AG09309 (cell line): Measurements from ENCODE around the gene AMPH.
"Not testable (repeated sequence)": the region's sequence is repeated elsewhere in the genome, so short reads cannot be mapped to it uniquely, and the experiment has no call there.

Experiments
- DNase-seq: peaks from one replicate; pipeline ENCODE4 v3.0.0-alpha.2; 2010; ENCODE audit warnings: low read depth
- H3K4me3 ChIP-seq: 2 replicates; pipeline ENCODE4 v1.5.1; 2011; ENCODE audit warnings: mild to moderate bottlenecking, low read depth, low read length, moderate library complexity; ENCODE audit not compliant: control insufficient read depth
- TF ChIP-seq, protein P1 (sequence below): IDR thresholded peaks from 2 replicates; pipeline ENCODE4 v1.5.1; 2011; ENCODE audit warnings: mild to moderate bottlenecking, low read depth, low read length, inconsistent platforms; ENCODE audit not compliant: insufficient read depth, control insufficient read depth; ENCODE audit errors: missing control alignments

The AMPH gene

DNA sequence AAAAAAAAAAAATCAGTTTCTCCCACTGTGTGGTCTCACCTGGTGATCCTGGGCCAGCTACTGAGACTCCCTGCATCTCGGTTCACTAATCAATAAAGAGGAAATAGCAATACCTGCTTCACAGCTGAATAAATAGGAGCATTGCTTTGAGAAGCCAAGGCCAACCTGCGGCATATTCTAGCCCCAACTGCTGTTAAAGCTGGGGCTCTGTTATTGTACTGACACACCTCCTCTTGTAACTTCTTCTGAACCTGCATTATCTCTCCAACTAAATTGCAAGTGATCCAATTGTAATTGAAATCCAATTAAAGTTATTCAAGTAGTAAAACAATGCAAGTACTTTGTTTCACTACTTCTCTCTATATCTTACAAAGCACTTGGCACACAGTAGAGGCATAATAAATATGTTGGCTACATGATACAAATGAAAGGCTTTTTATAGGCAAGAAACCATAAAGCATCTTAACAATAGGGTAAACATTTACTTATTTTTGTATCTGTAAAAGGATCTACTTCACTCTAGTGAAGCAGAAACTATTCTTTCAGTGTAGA lies 38.4 kb downstream of the AMPH start:
- DNase-seq: no peak
- TF ChIP-seq, protein P1, sequence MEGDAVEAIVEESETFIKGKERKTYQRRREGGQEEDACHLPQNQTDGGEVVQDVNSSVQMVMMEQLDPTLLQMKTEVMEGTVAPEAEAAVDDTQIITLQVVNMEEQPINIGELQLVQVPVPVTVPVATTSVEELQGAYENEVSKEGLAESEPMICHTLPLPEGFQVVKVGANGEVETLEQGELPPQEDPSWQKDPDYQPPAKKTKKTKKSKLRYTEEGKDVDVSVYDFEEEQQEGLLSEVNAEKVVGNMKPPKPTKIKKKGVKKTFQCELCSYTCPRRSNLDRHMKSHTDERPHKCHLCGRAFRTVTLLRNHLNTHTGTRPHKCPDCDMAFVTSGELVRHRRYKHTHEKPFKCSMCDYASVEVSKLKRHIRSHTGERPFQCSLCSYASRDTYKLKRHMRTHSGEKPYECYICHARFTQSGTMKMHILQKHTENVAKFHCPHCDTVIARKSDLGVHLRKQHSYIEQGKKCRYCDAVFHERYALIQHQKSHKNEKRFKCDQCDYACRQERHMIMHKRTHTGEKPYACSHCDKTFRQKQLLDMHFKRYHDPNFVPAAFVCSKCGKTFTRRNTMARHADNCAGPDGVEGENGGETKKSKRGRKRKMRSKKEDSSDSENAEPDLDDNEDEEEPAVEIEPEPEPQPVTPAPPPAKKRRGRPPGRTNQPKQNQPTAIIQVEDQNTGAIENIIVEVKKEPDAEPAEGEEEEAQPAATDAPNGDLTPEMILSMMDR: no peak
- no peak overlapping the region for H3K4me3 ChIP-seq

DNA sequence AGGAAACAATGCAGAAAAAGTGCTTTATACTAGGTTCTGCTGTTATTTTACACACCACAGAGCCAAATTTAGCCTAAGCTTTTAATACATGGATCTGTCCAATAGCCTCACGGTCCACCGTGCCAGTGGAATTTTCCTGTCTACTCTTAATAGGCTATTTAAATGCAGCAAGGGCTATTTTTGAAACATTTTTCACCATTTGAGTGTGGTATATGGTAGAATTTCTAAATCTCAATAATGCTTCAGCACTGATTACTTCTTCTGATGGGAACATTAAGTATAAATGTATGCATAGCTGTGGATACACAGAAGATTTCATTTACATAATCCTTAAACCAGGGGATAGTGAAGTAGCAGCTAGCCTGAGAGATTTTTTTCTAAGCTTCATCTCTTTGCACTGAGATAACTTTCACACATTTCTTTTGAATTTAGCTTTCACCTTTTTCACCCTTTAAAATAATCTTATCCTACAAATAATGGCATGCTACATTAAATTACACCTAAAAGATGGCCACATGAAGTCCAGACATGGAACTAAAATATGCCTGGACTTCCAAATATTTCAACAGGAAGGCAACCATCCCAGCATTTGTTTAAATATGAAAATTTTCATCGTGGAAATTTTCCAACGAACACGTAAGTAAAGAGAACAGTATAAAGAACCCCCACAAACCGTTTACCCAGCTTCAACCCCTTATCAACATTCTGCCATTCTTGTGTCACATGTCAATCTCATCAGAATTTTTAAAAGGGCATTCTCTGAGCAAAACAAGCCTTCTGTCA lies 45.4 kb downstream of the AMPH start:
- TF ChIP-seq, protein P1: no peak
- no peak overlapping the region for H3K4me3 ChIP-seq
- DNase-seq: no peak

DNA sequence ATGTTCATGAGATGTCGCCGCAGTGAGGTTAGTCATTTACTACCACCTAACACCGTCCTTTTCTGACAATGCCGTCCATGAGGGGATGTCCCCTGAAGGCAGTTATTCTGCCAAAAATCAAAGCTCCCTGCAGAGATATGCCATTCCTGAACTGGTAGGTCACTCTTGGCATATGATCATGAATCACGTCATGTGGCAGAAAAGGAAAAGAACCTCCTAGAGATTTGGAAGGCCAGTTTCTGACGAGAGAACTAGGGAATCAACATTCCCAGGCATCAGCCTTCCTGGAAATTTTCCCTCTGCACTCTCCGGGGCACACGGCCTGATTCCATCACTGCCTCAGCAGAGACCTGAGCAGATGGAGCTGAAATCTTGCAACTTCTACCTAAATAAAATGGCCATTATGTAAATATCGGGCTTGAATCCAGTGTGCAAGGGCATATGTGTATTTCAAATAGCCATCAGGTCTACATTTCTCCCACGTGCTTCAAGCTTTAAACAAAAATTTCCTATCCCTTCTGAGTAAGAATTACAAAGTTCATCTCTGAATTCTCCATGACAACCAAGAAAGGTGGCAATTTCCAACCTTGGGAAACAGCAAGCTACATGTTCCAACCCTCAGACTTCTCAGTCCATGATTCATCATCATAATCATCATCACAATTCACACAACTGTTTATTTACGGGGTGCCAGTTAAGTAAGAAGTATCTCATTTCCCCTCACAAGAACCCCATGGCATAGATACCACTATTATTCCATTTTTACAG lies 46.5 kb downstream of the AMPH start:
- peak; percentile 46 for DNase-seq

DNA sequence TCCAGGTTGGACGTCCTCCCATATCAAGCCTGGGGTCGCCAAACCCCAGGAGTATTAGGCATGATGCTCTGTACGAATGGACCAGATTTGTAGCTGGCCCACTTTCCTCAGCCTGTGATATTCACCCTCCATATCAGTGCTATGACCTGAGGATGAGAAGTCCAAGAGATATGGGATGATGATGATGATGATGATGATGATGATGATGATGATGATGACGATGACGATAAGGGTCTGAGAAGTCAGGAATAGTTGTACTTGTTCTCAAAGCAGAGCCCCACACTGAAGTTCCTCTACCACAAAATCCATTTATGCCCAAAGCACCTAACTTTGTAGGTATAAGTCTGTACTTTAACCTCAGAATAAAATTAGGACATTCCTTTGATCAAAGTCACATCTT lies 50.7 kb downstream of the AMPH start:
- TF ChIP-seq, protein P1: no peak
- no peak for DNase-seq

More for the DNA sequence above, 46.5 kb downstream of the AMPH start:
- TF ChIP-seq, protein P1: no peak
- H3K4me3 ChIP-seq: no peak overlapping the region

DNA sequence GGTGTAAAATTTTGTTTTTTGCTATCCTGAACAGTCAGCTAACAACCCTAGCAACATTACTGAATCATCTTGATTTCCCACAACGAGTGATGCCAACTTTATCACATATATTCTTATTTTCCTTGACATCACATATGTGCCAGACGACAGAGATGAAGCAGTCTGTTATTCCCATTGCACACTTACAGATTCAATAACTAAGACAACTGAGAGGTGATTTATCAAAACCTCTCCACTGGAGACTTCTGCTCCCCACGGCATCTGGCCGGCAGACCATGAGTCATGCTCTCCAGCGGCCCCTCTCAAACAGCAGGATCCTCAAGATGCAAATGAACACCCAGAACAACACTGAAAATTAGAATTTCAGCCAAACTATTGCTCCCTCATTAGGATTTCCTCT lies 57.1 kb downstream of the AMPH start:
- TF ChIP-seq, protein P1: no peak
- DNase-seq: peak; percentile 3
- H3K4me3 ChIP-seq: no peak overlapping the region

More for the DNA sequence above, 50.7 kb downstream of the AMPH start:
- H3K4me3 ChIP-seq: no peak overlapping the region

DNA sequence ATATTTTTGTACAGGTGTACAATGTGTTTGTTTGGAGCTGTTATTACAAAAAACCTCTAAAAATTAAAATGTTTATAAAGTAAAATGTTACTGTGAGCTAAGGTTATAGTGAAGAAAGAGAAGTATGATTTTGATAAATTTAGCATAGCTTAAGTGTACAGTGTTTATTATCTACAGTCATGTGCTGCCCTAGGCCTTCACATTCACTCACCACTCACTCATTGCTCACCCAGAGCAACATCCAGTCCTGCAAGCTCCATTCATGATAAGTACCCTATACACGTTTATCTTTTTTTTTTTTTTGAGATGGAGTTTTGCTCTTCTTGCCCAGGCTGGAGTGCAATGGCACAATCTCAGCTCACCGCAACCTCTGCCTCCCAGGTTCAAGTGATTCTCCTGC lies 59.6 kb downstream of the AMPH start:
- not testable (repeated sequence) for H3K4me3 ChIP-seq, DNase-seq

DNA sequence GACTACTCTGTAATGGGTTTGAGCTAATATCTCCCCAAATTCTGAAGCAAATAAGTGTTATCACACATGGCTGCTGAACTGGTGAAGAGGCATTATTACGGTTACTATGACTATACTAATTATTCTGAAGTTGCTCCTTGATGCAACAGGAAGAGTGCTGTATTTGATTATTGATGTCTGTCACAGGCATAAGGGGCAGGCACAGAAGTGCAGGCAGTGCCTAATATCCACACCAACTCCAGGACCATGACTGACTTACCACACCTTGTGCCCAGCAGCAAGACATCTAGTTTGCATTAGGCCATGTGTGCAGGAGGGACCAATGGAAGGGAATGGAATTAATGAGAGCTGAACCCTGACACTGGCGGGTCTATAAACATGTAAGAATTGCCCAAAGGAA lies 62.7 kb downstream of the AMPH start:
- TF ChIP-seq, protein P1: no peak
- no peak overlapping the region for H3K4me3 ChIP-seq
- DNase-seq: no peak
